Breast epithelium (tissue), 4 donors: Measurements from ENCODE around the gene SPATC1L. TPM values are rescaled to one million over a fixed set of nuclear protein-coding genes. Genes with fewer than 3 reads are reported as not detected.

Experiments used
- DNase-seq, 2 donors: peaks; one replicate each; pipeline ENCODE4 v3.0.0-alpha.2; 2019; ENCODE audit warnings: low spot score in 2 of 2
- H3K27ac ChIP-seq, 2 donors: fragments of 200-600 bp; sonication (generic) in 1 of 2; one replicate each; pipeline ENCODE4 v1.5.1; 2016 to 2019; ENCODE audit warnings: mild to moderate bottlenecking in 1 of 2
- H3K27me3 ChIP-seq, 2 donors: fragments of 200-600 bp; sonication (generic) in 1 of 2; one replicate each; pipeline versions ENCODE4 v1.5.1 to v1.6.0; 2017 to 2019; ENCODE audit warnings: control low read depth in 1 of 2, mild to moderate bottlenecking in 1 of 2
- H3K36me3 ChIP-seq: fragments of 200-600 bp; one replicate; pipeline ENCODE4 v1.5.1; 2019
- H3K4me1 ChIP-seq, 2 donors: fragments of 200-600 bp; sonication (generic); one replicate each; pipeline ENCODE4 v1.5.1; 2016 to 2019; ENCODE audit warnings: control low read depth in 1 of 2
- H3K4me3 ChIP-seq, 3 donors: fragments of 200-600 bp; sonication (generic); 1 replicate in 2 of 3; 2 replicates in 1 of 3; pipeline ENCODE4 v1.5.1; 2016 to 2019; ENCODE audit warnings: mild to moderate bottlenecking in 3 of 3, moderate library complexity in 2 of 3
- H3K9me3 ChIP-seq, 2 donors: fragments of 200-600 bp; sonication (generic) in 1 of 2; one replicate each; pipeline ENCODE4 v1.5.1; 2016 to 2019; ENCODE audit warnings: control low read depth in 1 of 2
- CTCF ChIP-seq, 3 donors: fragments of 450-650 bp; IDR thresholded peaks; one replicate each; pipeline ENCODE4 v1.5.1; 2016 to 2017; ENCODE audit warnings: antibody characterized with exemption in 3 of 3, mild to moderate bottlenecking in 3 of 3, moderate library complexity in 3 of 3
- POLR2A ChIP-seq: fragments of 450-650 bp; IDR thresholded peaks from one replicate; pipeline ENCODE4 v1.6.1; 2016; ENCODE audit warnings: antibody characterized with exemption, mild to moderate bottlenecking, moderate library complexity
- POLR2AphosphoS5 ChIP-seq, 3 donors: sonication (generic); formaldehyde crosslinking; IDR thresholded peaks; one replicate each; pipeline ENCODE4 v1.6.1; 2017; ENCODE audit warnings: antibody characterized with exemption in 3 of 3
- intact Hi-C: fragments of 100-400 bp; cut with DNase I; formaldehyde crosslinking; loops from one replicate; pipeline ENCODE4 v1.15.1; 2023; ENCODE audit warnings: low total_unique reads
- total RNA-seq, 3 donors: library from RNA; depleted of rRNA; stranded (reverse); fragments of >200 nt; gene quantifications; one replicate each; pipeline ENCODE4 v1.1.0, GENCODE V29; 2016

Gene SPATC1L
- total RNA-seq, 3 donors from 2014 or later: 1.6 to 7.0 (median 6.2) TPM

- no peaks in the 10 kb centered on the region for H3K4me1 ChIP-seq
- H3K27ac ChIP-seq: no peak overlapping the region
- H3K27me3 ChIP-seq: no peaks in the 10 kb centered on the region
- no peak for DNase-seq
- intact Hi-C loops: no loop called here
- no peaks in the 10 kb centered on the region for H3K9me3 ChIP-seq
- no peaks in the 10 kb centered on the region for H3K36me3 ChIP-seq
- no peak for TF ChIP-seq POLR2A
- no peak for TF ChIP-seq CTCF (IDR thresholded peaks at IDR 0.05)
- no peak for TF ChIP-seq POLR2AphosphoS5 (IDR thresholded peaks at IDR 0.05)
- H3K4me3 ChIP-seq: no peak overlapping the region
Measured at GRCh38 chr21:46145840-46146691, 38.2 kb downstream of the SPATC1L start.

GRCh38 chr21:46145159-46145839 lies 39.0 kb downstream of the SPATC1L start:
- no peak for DNase-seq
- intact Hi-C loops: no loop called here

GRCh38 chr21:46144464-46145070 lies 39.7 kb downstream of the SPATC1L start:
- intact Hi-C loops: no loop called here
- no peak for DNase-seq
- H3K27ac ChIP-seq: no peak overlapping the region

More at GRCh38 chr21:46145159-46145839, 39.0 kb downstream of the SPATC1L start:
- no peak overlapping the region for H3K27ac ChIP-seq
- TF ChIP-seq CTCF (IDR thresholded peaks at IDR 0.05) (no peak), POLR2A (no peak), POLR2AphosphoS5 (IDR thresholded peaks at IDR 0.05) (no peak)
- H3K9me3 ChIP-seq: no peaks in the 10 kb centered on the region
- no peak overlapping the region for H3K4me3 ChIP-seq
- H3K36me3 ChIP-seq: no peaks in the 10 kb centered on the region
- H3K27me3 ChIP-seq: no peaks in the 10 kb centered on the region
- no peaks in the 10 kb centered on the region for H3K4me1 ChIP-seq

GRCh38 chr21:46142582-46143473 lies 41.4 kb downstream of the SPATC1L start:
- no peaks in the 10 kb centered on the region for H3K9me3 ChIP-seq
- no peak overlapping the region for H3K27ac ChIP-seq
- no peaks in the 10 kb centered on the region for H3K36me3 ChIP-seq
- no peak for DNase-seq
- intact Hi-C loops: no loop called here
- TF ChIP-seq POLR2A: no peak
- TF ChIP-seq POLR2AphosphoS5 (IDR thresholded peaks at IDR 0.05): no peak
- no peak for TF ChIP-seq CTCF (IDR thresholded peaks at IDR 0.05)
- H3K27me3 ChIP-seq: no peaks in the 10 kb centered on the region
- no peak overlapping the region for H3K4me3 ChIP-seq
- no peaks in the 10 kb centered on the region for H3K4me1 ChIP-seq

More at GRCh38 chr21:46144464-46145070, 39.7 kb downstream of the SPATC1L start:
- H3K9me3 ChIP-seq: no peaks in the 10 kb centered on the region
- TF ChIP-seq POLR2AphosphoS5 (IDR thresholded peaks at IDR 0.05) (no peak), CTCF (IDR thresholded peaks at IDR 0.05) (no peak), POLR2A (no peak)
- H3K36me3 ChIP-seq: no peaks in the 10 kb centered on the region
- H3K4me3 ChIP-seq: no peak overlapping the region
- H3K4me1 ChIP-seq: no peaks in the 10 kb centered on the region
- H3K27me3 ChIP-seq: no peaks in the 10 kb centered on the region
